Stimulated activated CD8-positive, alpha-beta memory T cell treated with anti-CD3 and anti-CD28 coated beads, Interleukin-4, amount 100 ng/mL, for 4 hours (primary cell): ENCODE data around the gene TBC1D5.
"Not testable (repeated sequence)": the region's sequence is repeated elsewhere in the genome, so short reads cannot be mapped to it uniquely, and the experiment has no call there.

Experiments
- DNase-seq, 2 donors: peaks; one replicate each; pipeline ENCODE4 v3.0.0-alpha.2; 2020; ENCODE audit warnings: low read depth in 2 of 2, low spot score in 1 of 2

Gene TBC1D5

DNA sequence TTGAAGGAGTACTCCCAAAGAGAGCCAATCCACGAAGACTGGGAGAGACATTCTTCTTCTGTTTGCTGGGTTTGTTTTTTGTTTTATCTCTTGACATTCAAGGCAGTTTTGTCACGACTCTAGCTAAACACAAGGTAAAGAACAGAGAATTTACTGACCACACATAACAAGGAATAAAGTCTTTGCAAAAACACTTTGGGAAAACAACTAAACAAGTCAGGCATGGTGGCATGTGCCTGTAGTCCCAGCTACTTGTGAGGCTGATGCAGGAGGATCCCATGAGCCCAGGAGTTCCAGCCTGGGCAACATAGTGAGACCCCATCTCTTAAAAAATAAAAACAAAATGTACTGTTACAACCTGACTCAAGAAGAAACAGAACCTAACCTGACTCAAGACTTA is 28.0 kb downstream of the TBC1D5 start:
- DNase-seq = no peak

DNA sequence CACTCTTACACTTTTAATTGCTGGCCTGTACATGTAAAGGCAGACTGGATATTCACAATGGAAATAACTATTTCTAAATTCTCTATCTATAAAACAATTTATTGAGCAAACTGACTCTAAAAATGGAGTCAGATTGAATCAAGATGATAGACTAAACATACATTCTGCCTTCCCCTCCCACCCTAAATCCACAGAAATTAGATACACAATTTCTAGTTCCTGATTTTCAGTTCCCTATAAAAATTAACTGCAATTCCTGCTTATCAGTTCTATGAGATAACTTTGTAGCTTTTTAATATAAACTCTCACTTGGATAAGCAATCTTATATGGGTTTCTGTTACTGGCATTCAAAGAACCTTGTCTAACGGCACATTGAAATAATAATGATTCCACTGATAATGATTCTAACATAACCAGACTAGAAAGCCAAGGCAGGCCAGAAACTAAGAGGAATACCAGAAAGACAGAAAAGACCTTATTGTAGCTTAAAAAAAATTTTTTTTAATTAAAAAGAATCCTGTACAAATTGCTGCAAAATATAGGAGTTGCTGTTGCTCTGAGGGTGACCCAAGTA is 33.1 kb downstream of the TBC1D5 start:
- DNase-seq = no peak

DNA sequence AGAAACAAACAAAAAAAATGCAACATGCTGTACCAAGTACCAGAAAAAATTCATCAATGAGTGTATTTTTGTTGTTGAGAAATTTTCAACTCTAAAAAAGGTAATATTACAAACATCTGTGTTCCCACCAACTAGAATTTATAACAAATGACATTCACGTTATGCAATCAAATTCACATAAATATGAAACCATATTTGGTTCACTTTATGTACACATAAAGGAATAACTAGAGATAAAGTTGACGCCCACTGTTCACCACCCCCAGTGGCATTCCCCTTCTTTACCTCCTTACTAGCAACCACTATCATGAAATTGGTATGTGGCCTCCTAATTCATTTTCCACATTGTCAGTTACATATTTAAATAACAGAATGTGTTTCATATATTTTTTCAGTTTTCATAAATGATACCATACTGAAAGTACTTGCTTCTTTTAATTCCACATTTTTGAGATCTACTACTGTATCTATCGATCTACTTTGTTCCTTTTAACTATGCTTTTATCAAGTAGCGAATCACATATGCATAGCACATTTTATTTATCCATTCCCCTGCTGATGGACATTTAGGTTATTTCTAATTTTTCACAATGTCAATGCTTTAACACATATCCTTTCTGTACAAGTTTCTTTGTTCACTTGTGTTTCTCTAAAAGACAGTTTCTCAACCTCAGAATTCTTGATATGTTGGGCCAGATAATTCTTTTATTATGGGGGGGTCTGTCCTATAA is 34.5 kb downstream of the TBC1D5 start:
- no peak for DNase-seq

DNA sequence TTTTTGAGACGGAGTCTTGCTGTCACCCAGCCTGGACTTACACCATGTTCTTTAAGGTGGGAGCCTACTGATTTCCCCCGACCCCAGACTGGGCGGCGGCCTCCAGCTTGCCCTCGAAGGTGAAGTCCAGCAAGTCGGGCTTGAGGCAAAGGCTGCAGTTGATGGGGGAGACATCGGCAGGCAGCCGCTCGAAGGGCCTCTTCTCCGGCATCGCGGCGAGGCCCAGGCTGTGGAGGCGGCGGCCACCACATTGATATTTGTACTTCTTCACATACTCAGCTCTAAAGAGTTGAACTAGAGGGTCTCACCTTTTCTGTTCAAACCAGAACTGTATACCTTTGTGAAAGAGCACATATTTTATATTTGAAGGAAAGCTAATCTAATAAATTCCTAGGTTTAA is 36.4 kb downstream of the TBC1D5 start:
- not testable (repeated sequence) for DNase-seq

DNA sequence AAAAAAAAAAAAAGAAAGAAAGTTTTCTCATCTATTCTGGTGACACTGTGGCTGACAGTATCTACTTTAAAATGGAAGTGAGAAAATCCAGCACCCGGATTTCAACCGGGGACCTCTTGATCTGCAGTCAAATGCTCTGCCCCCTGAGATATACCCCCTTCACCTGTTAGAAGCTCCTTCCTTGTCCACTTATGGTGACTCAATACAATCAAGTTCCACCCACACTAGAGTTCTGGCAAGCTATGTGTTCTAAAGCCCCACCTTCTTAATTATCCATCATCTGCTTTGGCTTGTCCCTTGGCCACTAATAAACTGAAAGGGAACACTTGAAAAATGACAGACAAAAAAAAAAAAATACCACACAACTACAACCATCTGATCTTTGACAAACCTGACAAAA is 42.6 kb downstream of the TBC1D5 start:
- not testable (repeated sequence) for DNase-seq

DNA sequence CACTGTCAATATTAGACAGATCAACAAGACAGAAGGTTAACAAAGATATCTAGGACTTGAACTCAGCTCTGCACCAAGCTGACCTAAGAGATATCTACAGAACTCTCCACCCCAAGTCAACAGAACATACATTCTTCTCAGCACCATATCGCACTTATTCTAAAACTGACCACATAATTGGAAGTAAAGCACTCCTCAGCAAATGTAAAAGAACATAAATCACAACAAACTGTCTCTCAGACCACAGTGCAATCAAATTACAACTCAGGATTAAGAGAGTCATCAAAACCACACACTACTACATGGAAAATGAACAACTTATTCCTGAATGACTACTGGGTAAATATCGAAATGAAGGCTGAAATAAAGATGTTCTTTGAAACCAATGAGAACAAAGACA is 46.8 kb downstream of the TBC1D5 start:
- DNase-seq = not testable (repeated sequence)

DNA sequence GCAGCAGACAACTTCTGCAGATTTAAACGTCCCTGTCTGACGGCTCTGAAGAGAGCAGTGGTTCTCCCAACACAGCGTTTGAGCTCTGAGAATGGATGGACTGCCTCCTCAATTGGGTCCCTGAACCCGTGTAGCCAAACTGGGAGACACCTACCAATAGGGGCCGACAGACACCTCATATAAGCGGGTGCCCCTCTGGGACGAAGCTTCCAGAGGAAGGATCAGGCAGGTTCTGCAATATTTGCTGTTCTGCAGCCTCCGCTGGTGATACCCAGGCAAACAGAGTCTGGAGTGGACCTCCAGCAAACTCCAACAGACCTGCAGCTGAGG is 48.8 kb downstream of the TBC1D5 start:
- not testable (repeated sequence) for DNase-seq

DNA sequence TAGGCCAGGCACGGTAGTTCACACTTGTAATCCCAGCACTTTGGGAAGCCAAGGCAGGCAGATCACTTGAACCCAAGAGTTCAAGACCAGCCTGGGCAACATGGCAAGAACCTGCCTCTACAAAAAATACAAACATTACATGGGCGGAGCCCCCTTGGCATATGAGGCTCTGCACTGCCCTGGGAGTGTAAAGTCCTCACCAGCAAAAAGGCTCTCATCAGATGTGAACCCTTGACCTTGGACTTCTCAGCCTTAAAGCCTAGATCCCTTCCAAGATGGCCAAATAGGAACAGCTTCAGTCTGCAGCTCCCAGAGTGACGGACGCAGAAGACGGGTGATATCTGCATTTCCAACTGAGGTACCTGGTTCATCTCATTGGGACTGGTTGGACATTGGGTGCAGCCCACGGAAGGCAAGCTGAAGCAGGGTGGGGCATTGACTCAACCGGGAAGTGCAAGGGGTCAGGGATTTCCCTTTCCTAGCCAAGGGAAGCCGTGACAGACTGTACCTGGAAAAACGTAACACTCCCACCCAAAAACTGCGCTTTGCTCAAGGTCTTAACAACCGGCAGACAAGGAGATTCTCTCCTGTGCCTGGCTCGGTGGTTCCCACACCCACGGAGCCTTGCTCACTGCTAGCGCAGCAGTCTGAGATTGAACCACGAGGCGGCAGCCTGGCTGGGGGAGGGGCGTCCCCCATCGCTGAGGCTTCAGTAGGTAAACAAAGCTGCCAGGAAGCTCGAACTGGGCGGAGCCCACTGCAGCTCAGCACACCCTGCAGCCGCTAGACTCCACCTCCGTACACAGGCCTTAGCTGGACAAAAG is 49.4 kb downstream of the TBC1D5 start:
- not testable (repeated sequence) for DNase-seq

DNA sequence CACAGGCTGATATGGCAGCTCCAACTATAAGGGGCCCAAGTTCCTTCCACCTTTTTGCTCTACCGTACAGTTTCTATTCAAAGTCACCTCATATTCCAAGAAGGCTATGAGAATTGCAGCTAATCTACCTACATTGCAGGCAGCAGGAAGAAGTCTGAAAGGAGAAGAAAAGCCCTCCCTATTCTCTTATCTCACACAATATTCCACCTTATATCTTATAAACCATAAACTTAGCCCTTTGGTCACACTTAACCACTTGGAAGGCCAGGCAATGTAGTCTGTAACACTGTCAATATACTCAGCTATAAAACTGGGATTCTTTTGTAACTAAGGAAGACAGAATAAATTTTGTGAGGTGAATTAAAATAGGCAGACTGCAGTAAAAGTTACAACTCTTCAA is 54.9 kb downstream of the TBC1D5 start:
- no peak for DNase-seq

DNA sequence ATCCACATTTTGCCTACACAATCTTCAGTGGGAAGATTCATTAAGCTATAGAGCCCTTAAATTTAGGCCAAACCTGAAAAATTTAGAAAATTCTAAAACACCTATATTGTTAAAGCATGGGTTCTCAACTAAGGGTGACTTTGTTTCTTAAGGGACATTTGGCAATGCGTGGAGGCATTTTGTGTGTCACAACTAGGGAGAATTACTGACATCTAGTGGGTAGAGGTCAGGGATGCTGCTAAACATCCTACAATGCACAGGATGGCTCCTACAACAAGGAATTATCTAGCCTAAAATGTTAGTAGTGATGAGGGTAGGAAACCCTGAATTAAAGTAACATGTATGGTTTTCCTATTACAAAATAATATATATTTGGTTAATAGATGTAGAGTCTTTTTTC is 55.8 kb downstream of the TBC1D5 start:
- DNase-seq = no peak

DNA sequence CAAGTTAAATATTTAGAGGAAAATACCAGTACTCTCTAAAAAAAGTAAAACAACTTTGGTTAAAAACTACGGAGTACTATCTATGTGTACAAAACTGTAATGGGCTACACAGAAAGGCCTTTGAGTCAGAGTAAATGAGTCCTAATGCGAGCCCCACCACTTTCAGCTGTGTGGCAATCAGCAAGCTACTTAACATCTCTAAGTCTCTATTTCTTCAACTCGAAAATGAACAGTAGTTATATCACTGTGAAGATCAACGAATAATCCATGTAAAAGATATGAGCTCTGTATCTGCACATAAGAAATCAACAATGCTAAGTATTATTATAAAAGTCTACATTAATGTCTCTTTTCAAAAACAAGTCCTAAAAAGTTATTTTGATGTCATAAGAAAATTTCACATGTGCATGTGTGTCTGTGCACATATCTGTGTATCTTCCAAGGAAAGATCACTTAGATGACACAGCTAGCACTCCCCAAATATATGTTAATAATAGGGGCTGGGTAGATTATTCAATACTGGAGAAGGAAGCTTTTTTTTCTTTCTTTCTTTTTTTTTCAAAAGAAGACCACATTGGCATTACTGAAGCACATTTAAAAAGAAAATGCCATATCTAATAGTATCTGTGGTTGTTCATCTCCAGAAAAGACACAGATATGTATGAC is 58.8 kb downstream of the TBC1D5 start:
- no peak for DNase-seq

DNA sequence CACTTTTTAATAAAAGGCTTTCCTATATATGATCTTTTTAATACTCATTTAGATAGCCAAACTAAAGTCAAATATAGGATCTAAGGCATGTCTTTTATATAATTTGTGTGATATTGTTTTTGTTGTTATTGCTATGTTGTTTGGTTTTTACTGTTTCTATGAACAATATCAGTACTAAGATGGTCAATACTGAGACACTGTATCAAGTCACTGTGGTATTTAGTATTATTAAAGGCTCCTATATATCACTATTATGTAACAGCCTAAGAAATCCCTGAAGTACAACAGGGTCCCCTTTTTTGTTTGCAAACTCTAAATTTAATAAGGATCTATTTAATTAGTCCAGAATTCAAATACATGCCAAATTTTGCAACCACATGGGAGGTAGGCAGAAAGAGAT is 61.9 kb downstream of the TBC1D5 start:
- DNase-seq = no peak

DNA sequence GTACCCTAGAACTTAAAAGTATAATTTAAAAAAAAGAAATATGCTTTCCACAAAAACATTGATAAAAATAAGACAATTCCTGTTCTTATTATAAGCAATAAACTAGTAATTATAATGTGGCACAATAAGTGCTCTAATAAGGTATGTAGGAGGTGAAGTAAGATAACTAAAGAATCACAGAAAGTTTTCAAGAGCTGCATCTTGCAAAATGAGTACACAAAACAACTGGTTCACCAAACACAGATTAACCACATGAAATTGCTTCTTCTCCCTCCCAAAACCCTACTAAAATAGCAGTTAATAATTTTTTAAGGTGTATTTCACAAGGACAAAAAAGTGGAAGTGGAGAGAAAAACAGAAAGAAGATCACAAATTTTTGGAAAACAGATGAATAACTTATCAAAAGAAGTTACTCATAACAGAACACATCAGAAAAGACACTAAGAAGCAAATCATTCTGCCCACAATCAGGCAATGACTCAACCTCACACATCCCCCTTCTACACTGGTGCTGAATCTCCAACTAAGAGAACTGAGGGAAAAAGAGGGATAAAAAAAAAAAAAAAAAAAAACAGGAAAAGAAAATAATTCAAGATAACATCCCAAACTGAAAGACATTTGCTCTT is 64.2 kb downstream of the TBC1D5 start:
- no peak for DNase-seq

DNA sequence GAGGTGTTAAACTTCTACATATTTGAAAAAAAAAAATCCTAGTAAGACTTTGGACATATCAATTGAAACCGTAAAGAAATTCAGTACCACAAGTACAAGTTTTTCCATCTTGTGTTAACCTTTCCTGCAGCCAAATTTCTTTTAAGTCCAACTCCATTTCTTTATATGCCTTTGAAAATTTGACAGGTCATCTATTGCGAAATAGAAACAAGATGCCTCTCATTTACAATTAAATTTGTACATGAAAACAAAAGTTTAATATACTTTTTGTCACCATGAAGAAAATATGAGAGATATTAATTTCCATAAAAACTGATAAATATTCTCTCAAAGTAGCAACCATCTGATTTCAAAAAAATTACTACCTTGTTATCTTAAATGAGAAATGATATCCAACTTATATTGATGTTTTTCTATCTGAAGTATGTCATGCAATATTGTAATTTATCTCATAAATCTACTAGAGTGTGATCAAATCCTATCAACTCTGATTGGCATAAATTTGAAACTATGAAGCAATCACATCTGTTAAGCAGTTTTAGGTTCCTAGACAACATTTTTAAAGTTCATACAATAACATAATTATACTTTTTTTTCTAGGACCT is 68.2 kb downstream of the TBC1D5 start:
- no peak for DNase-seq

DNA sequence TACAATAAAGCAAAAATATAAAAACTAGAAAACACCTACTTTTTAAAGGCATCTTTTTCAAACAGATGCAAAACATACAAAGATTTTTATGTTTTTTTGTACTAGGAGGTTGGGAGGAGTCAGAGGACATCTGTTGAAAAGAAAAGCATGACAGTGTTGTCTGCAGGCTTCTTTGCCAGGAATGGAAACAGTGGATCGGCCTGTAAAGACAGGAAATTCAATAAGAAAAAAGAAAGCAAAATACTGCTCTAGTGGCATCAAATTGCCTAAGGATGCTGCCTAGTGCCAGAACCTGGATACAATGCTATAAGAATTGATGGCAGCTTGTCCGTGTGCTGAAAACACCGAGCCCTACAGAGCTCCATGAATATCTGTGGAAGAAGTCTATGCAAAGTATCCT is 69.9 kb downstream of the TBC1D5 start:
- DNase-seq = no peak

DNA sequence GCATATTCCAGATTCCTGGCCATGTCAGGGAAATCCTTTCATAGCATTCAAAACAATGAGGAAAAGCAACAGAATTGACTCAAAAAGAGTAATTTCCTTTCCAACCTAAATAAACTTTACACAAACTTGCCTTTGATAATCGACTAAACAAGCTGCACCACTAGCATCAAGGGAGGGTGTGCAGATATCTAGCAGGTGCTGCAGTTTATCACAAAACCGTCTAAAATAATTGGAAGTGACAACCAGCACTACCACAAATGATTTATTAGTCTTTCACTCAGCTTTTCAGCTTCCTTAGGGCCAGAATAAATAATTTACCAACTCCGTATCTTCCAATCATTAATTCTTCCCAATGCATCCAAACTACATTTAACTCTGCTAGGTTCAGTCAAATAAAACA is 71.7 kb downstream of the TBC1D5 start:
- no peak for DNase-seq

DNA sequence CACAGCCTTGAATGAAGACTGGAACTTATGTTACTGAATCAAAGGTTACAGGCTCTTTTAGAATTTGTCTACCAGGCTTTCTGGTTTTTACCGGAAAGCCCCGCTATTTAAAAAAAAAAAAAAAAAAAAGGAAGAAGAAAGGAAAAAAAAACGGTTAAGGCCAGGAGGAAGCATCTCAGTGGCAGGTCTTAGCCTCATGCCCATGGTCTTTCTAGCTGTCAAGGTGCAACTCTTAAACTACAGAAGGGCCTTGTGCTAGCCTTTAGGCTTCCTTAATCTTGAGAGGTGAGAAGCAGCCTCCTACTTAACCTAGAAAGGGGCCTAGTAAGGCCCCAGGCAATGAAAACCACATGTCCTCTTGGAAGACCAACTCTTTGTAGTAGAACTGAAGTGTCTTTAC is 77.5 kb downstream of the TBC1D5 start:
- DNase-seq = no peak

DNA sequence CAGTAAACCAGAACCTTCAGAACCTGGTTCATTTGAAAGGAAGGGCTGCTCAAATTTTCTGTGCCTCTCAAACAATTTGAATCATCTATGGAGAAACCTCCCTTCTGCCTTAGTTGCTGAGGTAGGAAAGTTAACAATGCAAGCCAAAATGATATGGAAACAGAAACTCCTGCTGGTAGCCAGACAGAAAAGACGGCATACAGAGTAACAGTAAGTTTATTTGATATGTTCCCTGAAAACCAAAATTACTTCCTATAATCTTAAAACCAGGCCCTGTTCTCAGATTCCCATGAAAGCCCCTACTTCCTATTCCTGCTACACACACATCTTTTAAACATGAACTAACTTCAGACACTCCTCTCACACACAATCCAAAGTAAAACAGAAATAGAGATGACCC is 86.2 kb downstream of the TBC1D5 start:
- DNase-seq = no peak

DNA sequence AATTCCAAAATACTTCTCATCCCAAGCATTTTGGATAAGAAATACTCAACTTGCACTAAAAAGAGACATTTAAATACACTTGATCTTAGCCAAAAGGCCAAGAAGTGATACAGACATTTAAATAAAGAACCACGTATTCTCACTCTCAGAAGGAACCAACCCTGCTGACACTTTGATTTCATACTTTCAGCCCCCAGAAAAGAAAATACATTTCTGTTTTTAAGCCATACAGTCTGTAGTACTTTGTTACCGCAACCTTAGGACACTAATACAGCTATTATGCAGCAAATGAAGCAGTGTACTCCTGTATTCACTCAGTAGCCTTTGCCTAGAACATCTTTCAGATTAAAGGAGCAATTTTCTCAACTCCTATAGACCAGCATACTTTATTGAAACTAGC is 86.7 kb downstream of the TBC1D5 start:
- no peak for DNase-seq

DNA sequence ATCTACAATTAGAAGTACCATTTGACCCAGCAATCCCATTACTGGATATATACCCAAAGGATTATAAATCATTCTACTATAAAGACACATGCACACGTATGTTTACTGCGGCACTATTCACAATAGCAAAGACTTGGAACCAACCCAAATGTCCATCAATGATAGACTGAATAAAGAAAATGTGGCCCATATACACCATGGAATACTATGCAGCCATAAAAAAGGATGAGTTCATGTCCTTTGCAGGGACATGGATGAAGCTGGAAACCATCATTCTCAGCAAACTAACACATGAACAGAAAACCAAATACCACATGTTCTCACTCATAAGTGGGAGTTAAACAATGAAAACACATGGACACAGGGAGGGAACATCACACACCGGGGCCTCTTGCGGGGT is 92.7 kb downstream of the TBC1D5 start:
- not testable (repeated sequence) for DNase-seq
